Measurements from ENCODE around the gene CPSF4. TPM values are rescaled to one million over a fixed set of nuclear protein-coding genes. Genes with fewer than 3 reads are reported as not detected.

The CPSF4 gene
- polyA plus RNA-seq, 3 donors from 2014 or later = 18.4 to 26.6 (median 22.2) TPM

DNA sequence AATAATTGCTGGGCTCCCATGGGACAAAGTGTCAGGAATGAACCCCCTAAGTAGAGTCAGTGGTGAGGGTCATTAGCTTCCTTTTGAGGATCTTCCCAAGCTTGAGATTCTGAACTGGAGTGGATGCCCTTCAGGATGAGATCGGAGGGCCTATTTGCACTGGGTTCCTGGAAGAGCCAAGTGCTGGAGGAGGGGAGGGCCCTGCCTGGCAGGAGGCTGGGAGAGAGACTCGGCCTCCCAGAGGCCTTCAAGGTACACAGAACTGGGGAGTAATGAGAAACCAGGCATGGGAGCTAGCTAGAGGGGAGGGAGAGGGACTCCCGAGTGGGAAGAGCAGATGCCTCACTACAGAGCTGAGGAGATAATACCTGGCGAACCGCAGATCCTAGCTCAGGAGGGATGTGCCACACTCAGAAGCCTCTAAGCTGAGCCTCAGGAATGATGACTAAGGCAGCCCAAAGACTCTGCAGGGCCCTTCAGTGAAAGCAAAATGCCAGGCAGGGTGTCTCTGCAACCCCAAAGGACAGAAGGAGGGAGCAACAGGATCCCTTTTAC, 39.8 kb upstream of the CPSF4 start:
- peaks cover 16 to 29% of the 10 kb centered on the region in 2 donors for H3K4me1 Mint-ChIP-seq
- H3K27me3 Mint-ChIP-seq (ENCODE audit: low read depth in 3 of 3) = no peaks in the 10 kb centered on the region
- H3K4me3 Mint-ChIP-seq = no peak overlapping the region
- H3K36me3 Mint-ChIP-seq = peaks cover 12 to 18% (median 12%) of the 10 kb centered on the region in 3 donors
- no peaks in the 10 kb centered on the region for H3K9me3 Mint-ChIP-seq
- H3K27ac Mint-ChIP-seq = peak overlapping the region; percentile 46 to 84 (median 63)
- DNase-seq = no peak

DNA sequence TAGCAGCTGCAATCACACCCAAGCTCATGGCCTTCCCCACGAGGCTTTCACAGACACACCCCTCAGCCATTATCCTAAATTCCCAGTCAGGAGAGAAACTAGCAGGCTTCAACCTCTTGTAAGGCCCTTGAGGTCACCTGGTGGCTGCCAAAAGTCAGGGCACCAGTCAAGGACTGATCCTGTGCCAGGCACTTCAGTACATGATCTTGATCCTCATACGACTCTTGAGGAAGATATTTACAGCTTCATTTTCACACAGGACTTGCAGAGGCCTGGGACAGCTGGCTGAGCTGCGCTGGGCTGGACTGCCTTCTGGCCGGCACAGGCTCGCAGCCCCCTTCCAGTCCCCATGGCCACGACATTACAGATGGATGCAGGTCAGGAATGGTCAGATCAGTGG, 39.1 kb upstream of the CPSF4 start:
- Mint-ChIP-seq H3K27ac (peak overlapping the region in 5 of 6 donors; percentile 26 to 73 (median 52)), H3K36me3 (peaks cover 12 to 22% (median 12%) of the 10 kb centered on the region in 3 donors), H3K9me3 (no peaks in the 10 kb centered on the region), H3K27me3 (ENCODE audit: low read depth in 3 of 3) (peaks cover 0 to under 1% (median 0%) of the 10 kb centered on the region in 3 donors), H3K4me3 (no peak overlapping the region), H3K4me1 (peaks cover 21 to 29% of the 10 kb centered on the region in 2 donors)
- DNase-seq = no peak

DNA sequence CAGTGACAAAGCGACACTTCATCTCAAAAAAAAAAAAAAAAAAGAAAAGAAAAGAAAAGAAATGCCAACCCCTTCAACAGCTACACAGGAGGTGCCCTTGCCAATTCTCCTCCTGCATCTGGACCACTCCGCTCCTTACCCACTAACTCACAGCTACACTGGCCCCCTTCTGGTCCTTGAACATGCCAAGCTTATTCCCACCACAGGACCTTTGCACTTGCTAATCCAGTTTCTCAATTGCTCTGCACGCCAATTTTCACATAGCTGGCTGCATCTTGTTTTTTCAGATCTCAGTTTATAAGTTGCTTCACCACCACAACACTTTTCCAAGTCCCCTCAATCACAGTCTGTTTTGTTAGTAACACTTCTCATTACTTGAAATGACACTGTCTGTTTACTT, 35.9 kb upstream of the CPSF4 start:
- Mint-ChIP-seq H3K9me3 (no peaks in the 10 kb centered on the region), H3K4me1 (peaks cover 38 to 48% of the 10 kb centered on the region in 2 donors), H3K4me3 (no peak overlapping the region), H3K27me3 (ENCODE audit: low read depth in 3 of 3) (peaks cover 2 to 14% (median 5%) of the 10 kb centered on the region in 3 donors), H3K36me3 (peaks cover 12 to 22% (median 12%) of the 10 kb centered on the region in 3 donors), H3K27ac (peak overlapping the region in 5 of 6 donors; percentile 3 to 82 (median 20))
- DNase-seq = no peak

DNA sequence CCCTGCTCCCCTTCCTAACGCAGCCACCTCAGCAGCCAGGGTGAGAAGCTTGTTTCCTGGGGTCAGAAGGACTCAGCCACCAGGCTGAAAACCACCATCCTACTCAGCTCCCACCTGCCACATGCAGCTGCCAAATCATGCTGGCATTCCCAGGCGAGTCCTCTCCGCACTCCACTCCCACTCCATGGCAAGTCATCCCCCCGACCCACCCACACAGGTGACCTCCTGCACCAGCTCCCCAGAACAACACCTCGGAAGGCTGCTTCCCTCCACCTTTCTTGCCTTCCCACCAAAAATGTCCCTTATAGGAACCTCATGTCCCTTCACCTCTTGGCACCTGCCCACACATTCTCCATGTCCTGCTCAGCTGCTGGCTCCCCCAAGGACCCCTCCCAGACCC, 35.0 kb upstream of the CPSF4 start:
- peaks cover 7 to 21% (median 14%) of the 10 kb centered on the region in 3 donors for H3K27me3 Mint-ChIP-seq (ENCODE audit: low read depth in 3 of 3)
- peak overlapping the region in 1 of 5 donors; percentile 30 for H3K4me3 Mint-ChIP-seq
- DNase-seq = no peak
- peaks cover 39 to 50% of the 10 kb centered on the region in 2 donors for H3K4me1 Mint-ChIP-seq
- H3K9me3 Mint-ChIP-seq = no peaks in the 10 kb centered on the region
- peaks cover 12 to 20% (median 12%) of the 10 kb centered on the region in 3 donors for H3K36me3 Mint-ChIP-seq
- peak overlapping the region; percentile 35 to 90 (median 78) for H3K27ac Mint-ChIP-seq

DNA sequence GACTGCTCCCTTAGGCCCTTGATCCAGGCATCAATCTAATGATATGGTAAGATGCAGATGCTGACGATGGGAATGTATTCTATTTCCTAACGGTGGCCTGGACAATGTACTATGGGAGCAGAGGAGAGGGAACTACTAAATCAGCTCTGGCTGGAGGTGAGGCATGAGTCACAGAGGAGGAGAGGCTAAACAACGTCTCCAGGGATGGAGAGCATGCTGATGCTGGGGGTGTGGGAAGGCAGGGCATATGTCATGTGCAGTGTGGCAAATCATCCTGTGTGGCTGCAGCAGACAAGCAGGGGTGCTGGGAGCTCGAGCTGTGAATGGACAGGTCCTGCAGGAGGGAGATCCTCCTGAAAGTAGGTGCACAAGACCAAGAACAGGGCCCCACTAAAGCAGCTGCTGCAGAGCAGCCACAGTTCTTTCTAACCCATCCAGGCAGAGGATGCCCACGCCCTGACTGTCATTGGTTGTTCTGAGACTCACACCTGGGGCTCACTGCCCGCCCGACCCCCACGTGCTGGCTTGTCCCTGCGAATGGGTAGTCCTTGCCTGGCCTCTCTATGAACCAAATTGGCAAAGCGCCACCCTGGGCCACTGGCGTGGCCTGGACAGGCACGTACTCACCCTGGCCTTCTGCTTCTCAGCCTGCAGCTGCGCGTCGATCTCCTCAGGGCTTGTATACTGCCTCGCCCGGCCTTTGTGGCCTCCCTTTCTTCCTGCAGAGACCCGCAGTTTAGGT, 34.3 kb upstream of the CPSF4 start:
- Mint-ChIP-seq H3K27ac (peak overlapping the region; percentile 35 to 90 (median 78)), H3K36me3 (peaks cover 12 to 19% (median 12%) of the 10 kb centered on the region in 3 donors), H3K27me3 (ENCODE audit: low read depth in 3 of 3) (peaks cover 9 to 25% (median 21%) of the 10 kb centered on the region in 3 donors), H3K9me3 (no peaks in the 10 kb centered on the region), H3K4me1 (peaks cover 46 to 55% of the 10 kb centered on the region in 2 donors), H3K4me3 (peak overlapping the region in 4 of 5 donors; percentile 29 to 80 (median 46))
- DNase-seq = no peak

DNA sequence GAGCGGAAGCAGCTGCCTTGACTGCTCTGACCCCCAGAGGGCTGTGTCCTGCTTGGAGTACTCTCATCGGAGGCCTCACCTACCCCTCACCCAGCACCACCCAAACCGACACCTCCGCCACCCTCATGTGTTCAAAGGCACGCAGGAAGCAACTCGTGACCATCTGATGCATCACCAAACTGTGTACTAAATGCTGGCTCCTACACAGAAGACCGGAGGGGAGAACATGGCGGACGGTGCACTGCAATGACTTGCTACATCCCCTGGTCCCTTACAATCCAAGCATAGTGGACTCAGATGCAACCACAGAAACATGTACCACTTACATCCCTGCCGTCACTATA, 33.8 kb upstream of the CPSF4 start:
- peak overlapping the region; percentile 35 to 90 (median 74) for H3K27ac Mint-ChIP-seq
- H3K4me3 Mint-ChIP-seq = peak overlapping the region in 3 of 5 donors; percentile 29 to 80 (median 58)
- no peaks in the 10 kb centered on the region for H3K9me3 Mint-ChIP-seq
- DNase-seq = peak in 2 of 3 donors; percentile 25 to 71
- peaks cover 9 to 25% (median 23%) of the 10 kb centered on the region in 3 donors for H3K27me3 Mint-ChIP-seq (ENCODE audit: low read depth in 3 of 3)
- peaks cover 50 to 60% of the 10 kb centered on the region in 2 donors for H3K4me1 Mint-ChIP-seq
- H3K36me3 Mint-ChIP-seq = peaks cover 12 to 19% (median 12%) of the 10 kb centered on the region in 3 donors

DNA sequence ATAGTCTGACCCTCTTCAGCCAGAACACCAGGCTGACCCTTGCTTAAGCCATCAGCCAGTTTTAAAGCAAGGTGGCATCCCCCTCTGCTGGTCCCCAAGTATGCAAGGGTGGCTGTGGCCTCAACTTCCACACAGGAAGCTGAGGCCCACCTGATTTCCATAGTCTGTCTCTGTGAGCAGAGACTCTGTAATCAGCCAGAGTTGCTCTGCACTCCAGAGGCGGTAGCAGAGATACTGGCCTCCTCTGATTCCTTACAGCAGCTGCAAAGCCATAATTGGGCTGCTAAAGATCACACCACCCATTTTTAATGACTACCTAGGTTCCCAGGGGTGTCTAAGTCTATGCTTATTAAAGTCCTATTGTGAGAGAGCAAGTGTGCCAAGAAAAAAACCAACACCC, 32.2 kb upstream of the CPSF4 start:
- no peak for DNase-seq
- Mint-ChIP-seq H3K4me3 (peak overlapping the region; percentile 25 to 94 (median 90)), H3K4me1 (peaks cover 54 to 68% of the 10 kb centered on the region in 2 donors), H3K9me3 (no peaks in the 10 kb centered on the region), H3K27ac (peak overlapping the region; percentile 28 to 98 (median 96)), H3K27me3 (ENCODE audit: low read depth in 3 of 3) (peaks cover 12 to 25% (median 24%) of the 10 kb centered on the region in 3 donors), H3K36me3 (peaks cover 13 to 26% (median 16%) of the 10 kb centered on the region in 3 donors)

DNA sequence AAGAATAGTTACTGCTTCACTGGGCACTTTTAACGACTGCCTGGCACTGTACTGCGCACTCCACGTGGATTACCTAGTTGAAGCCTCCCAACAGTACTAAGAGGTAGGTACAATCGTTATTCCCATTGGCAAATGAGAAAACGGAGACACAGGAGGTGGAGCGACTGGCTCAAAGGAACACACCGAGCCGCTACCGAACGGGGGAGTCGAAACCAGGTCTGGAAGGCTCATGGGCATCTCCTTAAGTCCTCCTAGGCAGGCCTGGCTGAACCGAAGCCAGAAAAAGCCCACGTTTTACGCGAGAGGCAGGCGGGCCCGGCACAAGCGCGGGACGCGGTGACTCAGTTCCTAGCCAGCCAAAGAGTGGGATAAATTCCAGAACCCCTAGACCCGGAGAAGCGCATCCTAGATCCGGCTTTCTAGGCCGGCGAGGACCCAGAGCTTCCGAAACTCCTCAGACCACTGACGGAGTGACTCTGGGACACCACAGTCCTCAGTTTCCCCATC, 30.8 kb upstream of the CPSF4 start:
- H3K27me3 Mint-ChIP-seq (ENCODE audit: low read depth in 3 of 3) = peaks cover 12 to 25% (median 25%) of the 10 kb centered on the region in 3 donors
- no peaks in the 10 kb centered on the region for H3K9me3 Mint-ChIP-seq
- no peak for DNase-seq
- peak overlapping the region; percentile 90 to 95 (median 94) for H3K4me3 Mint-ChIP-seq
- H3K27ac Mint-ChIP-seq = peak overlapping the region; percentile 94 to 98 (median 96)
- H3K4me1 Mint-ChIP-seq = peaks cover 55 to 68% of the 10 kb centered on the region in 2 donors
- H3K36me3 Mint-ChIP-seq = peaks cover 15 to 33% (median 17%) of the 10 kb centered on the region in 3 donors

DNA sequence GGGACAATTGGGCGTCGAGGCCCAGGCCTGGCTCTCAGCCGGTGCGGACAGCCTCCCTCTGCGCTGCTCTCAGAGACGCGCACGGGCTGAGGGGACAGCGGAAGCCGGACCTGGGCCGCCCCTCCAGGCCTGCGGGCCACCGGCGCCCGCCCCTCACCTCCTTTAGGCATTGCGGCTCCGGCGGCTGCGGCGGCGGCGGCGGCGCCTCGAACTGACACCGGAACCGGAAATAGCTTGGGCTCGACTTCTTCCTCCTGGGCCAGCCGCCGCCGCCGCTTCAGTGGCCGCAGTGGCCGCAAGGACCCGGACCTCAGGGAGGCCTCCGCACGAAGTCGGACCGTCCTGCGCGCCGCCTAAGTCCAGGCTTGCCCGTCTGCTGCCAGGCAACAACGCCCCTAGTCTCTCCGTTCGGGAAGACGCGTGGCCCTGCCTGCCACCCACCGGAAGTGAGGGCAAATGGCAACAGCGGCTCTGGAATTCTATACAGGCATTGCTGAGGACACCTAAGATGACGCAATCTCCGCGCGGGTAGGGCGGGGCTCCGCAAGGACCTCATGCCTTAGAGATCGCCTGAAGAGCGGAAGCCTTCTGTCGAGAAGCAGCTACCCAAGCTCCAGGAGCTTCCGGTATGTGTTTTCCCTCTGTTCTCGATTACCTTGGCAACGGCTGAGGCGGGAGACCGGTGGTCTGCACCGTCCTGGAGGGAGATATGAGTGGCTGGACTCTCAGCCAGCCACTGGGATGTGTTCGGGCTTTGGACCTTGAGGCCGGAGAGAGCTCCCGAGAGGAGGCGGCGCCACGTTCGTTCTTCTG, 30.2 kb upstream of the CPSF4 start, which contains the start of the genes BUD31 and PDAP1:
Gene BUD31 (plus strand): TSS at position 591 of the 813 bp plus-strand sequence. CDS start 2,124 bp downstream, outside the sequence.
Gene PDAP1 (minus strand): TSS at position 219 of the 813 bp plus-strand sequence. CDS start 49 bp downstream, at position 170.
- Mint-ChIP-seq H3K27me3 (ENCODE audit: low read depth in 3 of 3) (peaks cover 12 to 25% (median 25%) of the 10 kb centered on the region in 3 donors), H3K9me3 (no peaks in the 10 kb centered on the region), H3K4me3 (peak within 1 kb of the TSS; percentile 90 to 95 (median 94)), H3K36me3 (peaks cover 13 to 32% (median 16%) of the 10 kb centered on the region in 3 donors), H3K27ac (peak within 1 kb of the TSS; percentile 94 to 98 (median 96)), H3K4me1 (peaks cover 54 to 68% of the 10 kb centered on the region in 2 donors)
- peak; percentile 98 for DNase-seq

DNA sequence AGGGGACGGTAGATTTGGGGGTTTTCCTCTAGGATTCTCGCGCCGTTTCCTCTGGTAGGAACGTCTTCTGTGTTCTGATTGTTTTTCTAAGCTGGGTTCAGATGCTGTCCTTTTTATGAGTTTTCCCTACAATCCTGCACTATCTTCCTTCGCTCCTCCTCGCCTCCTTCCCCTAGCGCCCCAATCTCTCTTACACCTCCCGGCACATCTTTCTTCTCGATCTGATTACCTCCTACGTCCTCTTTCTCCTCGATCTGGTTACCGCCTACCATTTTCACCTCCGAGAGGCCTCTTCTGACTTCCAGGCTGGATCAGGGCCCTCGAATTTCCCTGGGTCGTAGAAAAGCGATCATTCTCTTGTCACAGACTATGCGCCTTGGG, 29.6 kb upstream of the CPSF4 start:
- H3K27me3 Mint-ChIP-seq (ENCODE audit: low read depth in 3 of 3) = peaks cover 12 to 25% (median 25%) of the 10 kb centered on the region in 3 donors
- DNase-seq = no peak
- peak overlapping the region; percentile 94 to 98 (median 96) for H3K27ac Mint-ChIP-seq
- no peaks in the 10 kb centered on the region for H3K9me3 Mint-ChIP-seq
- peak overlapping the region; percentile 90 to 95 (median 94) for H3K4me3 Mint-ChIP-seq
- H3K36me3 Mint-ChIP-seq = peaks cover 13 to 28% (median 16%) of the 10 kb centered on the region in 3 donors
- H3K4me1 Mint-ChIP-seq = peaks cover 50 to 64% of the 10 kb centered on the region in 2 donors

DNA sequence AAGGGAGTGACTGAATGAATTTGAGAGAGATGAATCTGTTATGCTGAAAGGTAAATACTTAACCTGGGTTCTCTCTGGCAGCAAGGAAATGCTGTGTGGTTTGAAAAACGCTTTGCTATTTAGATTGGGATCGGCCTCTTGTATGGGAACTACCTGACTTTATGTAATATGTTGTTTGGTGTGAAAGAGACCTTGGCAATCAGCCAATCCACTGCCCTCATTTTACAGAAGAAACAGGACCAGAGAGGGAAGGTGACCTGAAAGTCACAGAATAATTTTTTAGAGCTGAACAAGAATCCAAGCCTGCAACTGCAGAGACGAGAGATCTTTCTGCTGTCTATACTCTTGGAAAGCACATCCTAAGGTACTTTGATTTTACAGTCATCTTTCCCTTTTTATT, 28.9 kb upstream of the CPSF4 start:
- peaks cover 43 to 59% of the 10 kb centered on the region in 2 donors for H3K4me1 Mint-ChIP-seq

DNA sequence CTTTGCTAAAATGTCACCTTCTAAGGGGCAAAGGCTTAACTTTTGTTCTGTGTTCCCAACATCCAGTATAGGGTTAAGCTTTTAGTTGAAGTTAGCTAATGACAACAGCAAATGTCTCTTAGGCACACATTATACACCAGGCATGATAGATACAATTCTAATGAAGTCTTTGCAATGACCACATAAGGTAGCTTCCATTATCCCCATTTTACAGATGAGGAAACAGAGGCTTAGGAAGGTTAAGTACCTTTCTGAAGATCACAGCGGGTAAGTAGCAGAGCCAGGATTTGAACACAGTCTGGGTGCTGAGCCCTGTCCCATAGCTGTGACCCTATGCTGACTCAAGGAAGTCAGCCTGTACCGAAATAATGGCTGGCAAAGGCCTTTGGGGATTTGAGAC, 28.1 kb upstream of the CPSF4 start:
- peaks cover 39 to 63% of the 10 kb centered on the region in 2 donors for H3K4me1 Mint-ChIP-seq

More for the DNA sequence above, 28.9 kb upstream of the CPSF4 start:
- Mint-ChIP-seq H3K36me3 (peaks cover 14 to 28% (median 18%) of the 10 kb centered on the region in 3 donors), H3K27me3 (ENCODE audit: low read depth in 3 of 3) (peaks cover 12 to 25% (median 22%) of the 10 kb centered on the region in 3 donors), H3K4me3 (peak overlapping the region; percentile 90 to 95 (median 94)), H3K9me3 (no peaks in the 10 kb centered on the region), H3K27ac (peak overlapping the region; percentile 92 to 97 (median 96))
- DNase-seq = no peak

More for the DNA sequence above, 28.1 kb upstream of the CPSF4 start:
- peak overlapping the region; percentile 90 to 95 (median 94) for H3K4me3 Mint-ChIP-seq
- H3K9me3 Mint-ChIP-seq = no peaks in the 10 kb centered on the region
- peaks cover 20 to 34% (median 21%) of the 10 kb centered on the region in 3 donors for H3K36me3 Mint-ChIP-seq
- H3K27ac Mint-ChIP-seq = peak overlapping the region; percentile 56 to 97 (median 94)
- H3K27me3 Mint-ChIP-seq (ENCODE audit: low read depth in 3 of 3) = peaks cover 12 to 25% (median 17%) of the 10 kb centered on the region in 3 donors
- no peak for DNase-seq
